HG03135 (cell line): ENCODE measurements around the gene LDAH.
A peak's percentile ranks its signal among the peaks of the same experiment; 100 is the strongest.

ENCODE experiments used
- ATAC-seq: cut with Tn5 transposase; IDR thresholded peaks from one replicate; pipeline ENCODE4 v1.9.1; 2021; ENCODE audit warnings: mild to moderate bottlenecking, moderate library complexity; ENCODE audit not compliant: unreplicated experiment

Gene LDAH

DNA sequence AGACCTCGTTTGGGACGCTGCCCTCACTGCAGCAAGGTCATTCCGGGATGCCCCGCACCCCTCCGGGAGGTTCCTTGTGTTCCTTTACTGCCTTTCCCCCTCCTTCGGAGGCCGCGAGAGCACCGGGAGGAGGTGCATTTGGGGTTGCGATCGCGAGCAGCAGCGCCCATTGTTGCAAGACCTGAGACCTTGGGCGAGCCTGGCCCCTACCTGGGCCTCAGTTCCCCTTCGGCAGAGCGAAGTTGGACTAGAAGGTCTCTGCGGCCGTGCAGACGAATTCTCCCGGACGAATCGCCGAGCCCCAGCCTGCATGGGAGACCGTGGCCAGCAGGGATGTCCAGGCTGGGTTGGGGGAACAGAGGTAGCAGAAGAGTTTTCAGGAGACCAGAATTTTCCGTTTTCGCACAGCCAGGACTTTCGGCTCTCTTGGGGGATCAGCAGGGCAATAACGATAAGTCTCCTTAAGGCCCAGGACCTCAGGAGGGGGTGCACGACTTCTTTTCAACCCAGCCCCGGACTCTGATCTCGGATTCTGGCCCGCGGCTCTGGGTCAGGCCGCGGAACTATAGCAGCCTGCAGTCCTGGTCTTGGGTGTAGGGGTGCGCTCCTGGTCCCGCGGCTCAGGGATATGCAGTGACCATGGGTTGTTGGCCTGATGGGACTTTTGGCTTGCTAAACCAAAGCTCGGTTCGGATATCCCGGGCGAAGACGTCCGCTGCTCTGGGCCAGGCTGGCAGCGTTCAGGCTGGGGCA, 153.2 kb downstream of the LDAH start:
- ATAC-seq, result no peak

DNA sequence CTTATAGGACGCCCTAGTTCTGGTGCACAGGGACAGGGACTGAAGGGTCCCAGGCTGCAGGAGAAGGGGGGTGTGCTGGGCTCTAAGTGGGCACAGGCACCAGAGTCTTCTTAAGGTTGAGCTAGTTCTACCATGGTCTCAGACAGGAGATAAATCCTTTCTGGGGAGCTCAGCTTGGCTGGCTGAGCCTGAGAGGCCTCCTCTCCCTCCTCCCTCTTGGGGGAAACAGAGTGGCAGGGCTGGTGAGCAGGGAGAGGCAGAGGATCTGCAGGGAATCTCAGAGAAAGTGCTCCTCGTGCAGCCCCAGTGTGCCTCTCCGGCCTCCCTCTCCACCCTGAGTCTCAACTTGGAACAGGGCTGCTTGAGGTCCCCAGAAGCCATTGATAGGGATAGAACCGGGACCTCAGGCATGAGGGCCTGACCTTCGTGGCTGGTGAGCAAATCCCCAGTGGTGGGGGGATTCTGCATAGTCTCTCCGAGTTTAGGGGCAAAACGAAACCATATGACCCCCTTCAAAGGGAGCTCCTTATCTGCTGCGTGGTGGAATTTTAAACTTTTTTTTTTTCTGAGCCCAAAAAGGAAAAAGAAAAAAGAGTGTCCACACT, 153.9 kb downstream of the LDAH start:
- no peak for ATAC-seq

DNA sequence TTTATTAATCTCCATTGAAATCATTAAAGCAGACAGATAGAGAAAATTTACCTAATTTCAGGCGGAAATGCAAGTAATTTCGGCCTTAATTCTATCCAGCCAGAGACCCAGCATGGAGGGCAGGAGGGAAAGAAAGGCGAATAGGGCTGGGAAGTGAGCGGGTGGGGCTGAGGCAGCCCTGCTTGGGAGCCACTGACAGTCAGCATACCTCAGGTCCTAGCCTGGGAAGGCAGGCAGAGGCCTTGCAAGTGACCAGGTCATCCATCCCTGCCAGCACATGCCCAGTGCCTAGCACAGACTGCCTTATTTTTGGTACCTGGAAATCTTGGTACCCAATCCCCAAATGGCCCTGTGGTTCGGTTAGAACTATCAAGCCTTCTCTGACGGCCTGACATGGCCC, 154.4 kb downstream of the LDAH start:
- ATAC-seq, result no peak

DNA sequence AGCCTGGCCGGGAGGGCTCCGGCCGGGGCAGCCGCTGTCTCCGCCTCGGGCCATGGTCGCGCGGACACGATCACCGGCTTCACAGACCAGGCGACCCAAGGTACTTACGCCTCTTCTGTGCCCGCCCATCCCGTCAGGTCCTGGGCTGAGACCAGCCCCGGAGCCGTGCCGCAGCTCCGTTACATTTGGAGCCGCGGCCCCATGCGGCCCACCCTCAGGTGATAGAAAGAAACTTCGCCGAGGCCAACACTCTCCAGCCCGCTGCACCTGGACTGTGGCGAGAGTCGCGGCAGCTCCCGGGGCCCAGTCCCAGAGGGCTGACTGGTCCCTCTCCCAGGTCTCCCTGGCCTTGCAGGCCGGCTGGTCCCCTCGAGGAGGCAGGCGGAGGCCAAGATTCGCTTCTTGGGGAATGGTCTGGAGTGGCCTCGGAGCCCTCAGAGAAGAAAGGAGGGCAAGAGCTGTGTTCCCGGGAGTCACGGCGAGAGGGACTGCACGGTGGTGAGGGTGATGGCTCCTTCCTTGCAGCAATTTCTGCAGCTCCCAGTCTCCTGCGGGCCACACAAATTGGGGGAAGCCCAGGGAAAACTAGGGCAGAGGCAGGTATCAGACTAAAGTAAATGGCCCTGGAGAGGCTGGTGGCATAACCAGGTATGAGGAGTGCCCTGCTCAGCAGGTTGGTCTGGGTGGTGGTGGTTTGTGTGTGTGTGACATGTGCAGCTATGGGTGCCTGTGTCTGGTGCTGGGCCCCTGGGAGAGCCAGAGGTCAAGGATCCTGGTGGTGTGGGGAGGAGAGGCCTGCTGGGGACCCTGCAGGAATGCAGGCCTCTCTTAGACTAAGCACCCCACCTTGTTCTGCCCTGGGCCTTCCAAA, 155.1 kb downstream of the LDAH start:
- no peak for ATAC-seq

DNA sequence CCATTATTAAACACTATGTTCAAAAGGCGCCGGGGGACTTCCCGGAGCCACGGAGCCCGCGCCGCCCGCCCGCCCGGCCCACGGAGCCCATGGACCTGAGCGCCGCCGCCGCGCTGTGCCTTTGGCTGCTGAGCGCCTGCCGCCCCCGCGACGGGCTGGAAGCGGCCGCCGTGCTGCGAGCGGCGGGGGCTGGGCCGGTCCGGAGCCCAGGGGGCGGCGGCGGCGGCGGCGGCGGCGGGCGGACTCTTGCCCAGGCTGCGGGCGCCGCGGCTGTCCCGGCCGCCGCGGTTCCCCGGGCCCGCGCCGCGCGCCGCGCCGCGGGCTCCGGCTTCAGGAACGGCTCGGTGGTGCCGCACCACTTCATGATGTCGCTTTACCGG, 155.8 kb downstream of the LDAH start:
- ATAC-seq, result no peak

DNA sequence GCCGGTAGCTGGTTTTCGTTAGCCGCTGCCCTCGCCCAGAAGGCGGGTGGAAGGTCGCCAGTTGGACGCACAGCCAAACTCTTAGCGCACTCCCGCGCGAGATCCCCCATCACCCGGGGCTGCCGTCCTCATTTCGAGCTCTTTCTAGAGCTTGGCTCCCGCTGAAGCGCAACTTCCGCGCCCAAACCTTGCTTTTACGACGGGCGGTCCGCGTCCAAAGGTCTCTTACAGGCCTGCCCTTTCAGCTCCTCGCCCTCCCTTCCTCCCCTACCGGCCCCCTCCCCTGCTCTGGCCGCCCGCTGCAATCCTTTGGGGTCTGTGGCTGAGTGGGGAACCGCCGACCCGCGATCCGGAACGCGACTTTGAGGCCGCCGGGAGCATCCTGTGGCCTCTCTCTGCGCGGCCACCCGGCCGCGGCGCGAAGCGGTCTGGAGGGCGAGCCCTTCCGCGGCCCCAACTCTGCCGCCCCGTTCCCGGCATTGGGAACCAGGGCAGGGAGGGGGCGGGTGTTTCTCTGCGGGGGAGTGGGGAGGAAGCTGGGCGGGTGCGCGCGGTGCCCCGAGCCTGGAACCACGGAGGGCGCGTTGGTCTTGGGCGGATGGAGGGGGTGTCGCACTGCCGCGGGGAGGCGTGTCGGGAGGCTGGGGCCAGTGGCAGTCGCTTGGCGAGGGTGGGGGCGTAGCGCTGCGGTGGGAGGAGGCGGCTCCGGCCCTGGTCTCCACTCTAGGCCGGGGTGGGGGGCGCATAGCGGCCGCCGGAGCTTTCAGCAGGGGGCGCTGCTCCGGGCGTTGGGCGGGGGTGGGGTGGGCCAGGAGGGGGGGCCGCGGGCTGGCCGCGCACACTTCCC, 156.4 kb downstream of the LDAH start, which contains the start of gene GDF7:
Gene GDF7, plus strand, starts transcription at position 841 of the 847 bp plus-strand sequence. CDS start 96 bp downstream, outside the sequence.
- ATAC-seq, result no peak

DNA sequence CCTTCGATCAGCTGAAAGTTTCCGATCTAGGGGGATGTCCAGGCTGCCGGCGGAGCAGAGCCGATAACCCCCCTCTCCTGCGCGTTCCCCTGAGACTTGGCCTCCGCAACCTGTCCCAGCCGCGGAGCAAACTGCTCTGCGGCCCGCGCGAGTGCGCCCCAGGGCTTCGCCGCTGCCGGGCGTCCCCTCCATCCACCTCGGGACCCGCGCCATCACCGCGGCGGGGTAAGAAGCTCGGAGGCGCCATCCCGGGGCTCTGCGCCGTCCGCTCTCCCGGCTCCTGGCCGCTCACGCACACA, 156.9 kb downstream of the LDAH start:
- no peak for ATAC-seq

DNA sequence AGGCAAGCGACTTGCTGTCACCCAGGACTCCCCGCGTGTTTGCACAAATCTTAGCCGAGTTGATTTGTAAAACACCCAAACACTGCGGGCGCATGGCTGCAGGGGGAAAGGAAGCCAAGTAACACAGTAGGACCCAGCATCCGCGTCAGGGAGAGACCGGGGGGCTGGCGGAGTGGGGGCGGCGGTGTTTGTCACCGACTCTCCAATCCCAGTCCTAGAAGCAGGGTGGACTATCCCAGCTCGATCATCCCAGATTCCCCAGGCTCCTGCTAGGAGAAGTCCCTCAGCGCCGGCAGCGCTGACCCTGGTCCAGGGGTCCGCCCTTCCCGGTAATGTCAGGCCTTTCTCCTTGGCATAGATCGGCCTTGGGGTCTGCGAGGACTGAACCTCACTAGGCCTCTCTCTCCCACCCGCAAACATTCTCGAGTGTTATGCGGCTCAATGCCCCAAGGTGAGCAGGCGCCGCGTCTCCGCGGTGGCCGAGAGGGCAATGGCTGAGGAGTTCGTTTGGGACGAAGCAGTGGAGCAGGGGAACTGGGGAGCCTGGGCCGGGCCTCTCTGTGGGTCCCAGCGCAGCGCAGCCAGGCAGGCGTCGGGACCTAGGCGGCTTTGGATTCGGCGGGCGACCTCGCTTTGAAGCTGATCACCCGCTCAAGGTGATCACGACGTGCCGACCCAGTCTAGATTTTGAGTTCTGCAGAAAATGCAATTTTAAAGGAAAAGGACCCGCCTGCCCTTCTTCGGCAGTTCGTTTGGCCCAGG, 157.5 kb downstream of the LDAH start:
- no peak for ATAC-seq

DNA sequence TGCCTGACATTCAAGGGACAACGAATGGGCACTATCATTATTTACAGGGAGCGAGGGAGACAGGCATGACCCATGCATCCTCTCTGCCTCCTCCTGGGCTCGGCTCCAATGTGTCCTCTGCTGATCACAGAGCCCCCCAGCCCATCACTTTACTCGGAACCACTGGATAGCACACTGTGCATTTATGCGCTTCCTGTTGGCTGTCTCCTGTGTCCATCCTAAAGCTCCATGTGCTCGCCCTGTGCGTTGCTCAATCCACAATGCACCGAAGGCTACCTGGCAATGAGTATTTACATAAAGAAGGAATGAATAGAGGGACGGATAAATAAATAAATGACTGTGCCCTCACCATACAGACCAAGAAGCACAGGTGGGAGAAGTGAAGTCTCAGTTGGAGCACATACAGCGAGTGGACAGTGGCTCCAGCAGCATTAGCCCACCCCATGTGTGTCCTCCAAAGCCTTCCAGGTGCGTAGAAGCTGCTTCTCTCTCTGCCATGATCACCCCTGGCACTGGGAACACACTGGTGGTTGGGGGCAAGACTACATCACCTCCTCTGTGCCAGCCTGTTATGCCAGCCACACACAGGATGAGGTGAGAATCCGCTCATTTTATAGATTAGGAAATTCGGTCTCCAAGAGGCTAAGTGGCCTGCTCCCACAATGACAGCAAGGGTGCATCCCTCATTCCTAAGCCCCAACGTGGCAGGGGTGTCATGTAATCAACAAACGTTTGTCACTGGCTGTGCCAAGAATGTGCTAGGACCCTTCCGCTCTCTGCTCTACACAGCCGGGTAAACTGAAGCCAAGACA, 158.3 kb downstream of the LDAH start:
- no peak for ATAC-seq

DNA sequence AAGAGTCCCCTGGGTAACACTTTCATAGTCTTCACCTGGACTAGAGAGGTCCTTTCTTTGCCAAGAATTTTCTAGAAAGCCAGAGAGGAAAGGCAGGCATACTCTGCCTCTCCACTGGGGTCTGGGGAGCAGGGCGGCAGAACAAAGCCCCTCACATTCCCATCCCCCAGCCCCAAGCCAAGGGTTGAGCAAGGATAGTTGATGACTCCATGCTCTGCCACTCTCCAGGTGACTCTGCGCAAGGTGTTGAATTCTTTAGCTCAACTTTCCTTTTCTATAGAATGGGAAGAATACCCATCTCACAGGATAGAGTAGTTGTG, 158.9 kb downstream of the LDAH start:
- ATAC-seq, result no peak

DNA sequence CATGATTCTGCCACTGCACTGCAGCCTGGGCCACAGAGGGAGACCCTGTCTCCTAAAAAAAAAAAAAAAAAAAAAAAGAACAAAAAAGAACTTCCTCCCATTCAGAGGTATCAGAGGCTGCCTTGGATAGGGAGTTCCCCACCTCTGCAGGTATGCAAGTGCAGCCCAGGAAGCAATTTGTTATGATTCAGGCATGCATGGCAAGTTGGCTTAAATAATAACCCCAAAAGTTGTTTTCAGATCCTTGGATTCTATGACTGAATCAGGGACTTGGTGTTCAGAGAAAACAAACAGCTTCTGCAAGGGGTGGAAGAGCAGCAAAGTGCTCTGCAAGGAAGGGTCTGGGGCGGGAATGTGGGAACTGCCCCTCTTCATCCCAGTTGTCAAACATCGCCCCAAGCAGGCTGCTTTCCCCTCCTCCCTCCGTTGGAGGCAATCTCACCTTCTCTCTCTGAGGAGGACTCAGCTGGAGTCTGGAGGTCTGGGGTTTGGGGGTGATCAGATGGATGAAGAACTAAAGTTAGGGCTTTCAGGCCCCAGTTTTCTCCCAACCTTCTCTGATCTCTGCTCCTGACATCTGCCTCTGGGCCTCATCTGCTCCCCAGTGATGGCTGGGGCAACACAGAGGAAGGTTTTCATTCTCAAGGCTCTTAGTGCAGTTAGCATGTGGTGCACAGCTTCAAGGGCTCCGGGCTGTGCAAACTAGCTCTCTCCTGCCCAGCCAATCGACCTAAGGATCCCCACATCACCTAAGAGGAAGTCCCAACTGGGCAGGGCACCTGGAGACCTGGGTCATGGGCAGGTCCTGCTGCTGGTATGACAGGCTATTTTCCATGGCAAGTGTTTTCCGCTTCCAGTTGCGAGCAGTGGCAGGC, 159.5 kb downstream of the LDAH start:
- ATAC-seq, result no peak

DNA sequence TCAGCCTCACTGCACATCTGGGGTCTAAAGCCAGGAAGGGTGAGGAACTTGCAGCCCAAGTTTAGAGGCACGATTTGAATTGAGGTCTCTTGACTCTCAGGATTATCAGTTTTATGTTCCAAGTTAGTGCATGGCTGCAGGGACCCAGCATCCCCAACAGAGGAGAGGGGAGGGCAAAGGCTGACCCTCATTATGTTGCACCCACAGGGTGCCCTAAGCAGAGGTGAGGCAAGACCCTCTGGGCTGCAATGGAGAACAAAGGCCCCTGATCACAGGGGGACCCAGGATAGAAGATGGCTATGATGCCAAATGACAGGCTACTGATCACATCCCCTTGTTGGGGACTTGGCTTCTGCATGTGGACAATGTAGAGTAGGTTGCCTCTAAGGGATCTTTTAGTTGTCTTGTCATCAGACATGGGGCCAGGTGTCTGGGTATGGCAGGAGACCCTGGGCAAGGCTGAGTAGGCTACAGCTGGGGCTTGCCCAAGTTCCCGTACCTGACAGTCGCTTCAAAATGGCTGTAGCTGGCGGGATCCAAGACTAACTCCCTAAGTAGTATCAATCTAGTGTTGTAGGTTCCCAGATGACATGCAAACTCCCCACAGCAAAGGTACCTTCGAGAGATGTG, 160.5 kb downstream of the LDAH start:
- ATAC-seq, result no peak

DNA sequence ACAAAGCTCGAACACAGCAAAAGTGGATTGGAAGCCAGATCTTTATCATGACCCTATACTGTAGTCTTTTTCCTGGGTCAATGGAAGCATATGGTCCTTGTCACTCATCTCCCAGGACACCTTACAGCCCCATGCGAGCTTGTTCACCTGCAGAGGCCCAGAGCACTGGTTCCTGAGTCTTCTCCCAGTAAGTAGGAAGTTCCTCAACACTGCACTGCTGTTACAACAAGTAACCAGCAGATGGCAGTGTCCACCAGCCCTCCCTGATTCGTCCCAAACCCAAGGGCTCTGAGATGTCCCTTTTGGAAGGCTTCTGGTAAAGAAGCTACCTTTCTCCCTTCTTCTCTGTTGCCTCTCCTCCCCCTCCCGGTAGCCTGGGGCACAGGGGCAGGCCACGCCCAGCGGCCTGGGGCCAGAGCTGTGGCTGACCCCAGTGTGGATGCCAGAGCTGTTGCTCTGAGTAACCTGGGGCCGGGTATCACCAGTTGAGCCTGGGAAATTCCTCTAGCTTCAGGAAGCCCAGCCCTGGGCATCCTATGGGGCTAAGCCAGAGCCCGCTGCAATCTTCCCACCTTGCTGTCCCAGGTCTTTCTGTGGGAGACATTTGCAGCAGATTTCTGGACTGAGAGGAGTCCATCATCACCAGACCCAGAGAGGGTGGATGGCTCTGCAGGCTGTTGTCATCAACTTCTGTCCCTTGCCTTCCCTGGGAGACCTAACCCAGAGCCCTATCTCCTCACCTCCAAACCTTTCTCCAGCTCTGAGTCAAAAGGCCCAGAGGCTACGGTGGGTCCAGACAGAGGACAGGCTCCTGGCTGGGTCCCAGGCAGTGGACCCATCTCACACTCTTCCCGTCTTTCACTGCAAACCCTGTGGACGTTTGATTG, 161.2 kb downstream of the LDAH start:
- ATAC-seq, result peak; percentile 56

DNA sequence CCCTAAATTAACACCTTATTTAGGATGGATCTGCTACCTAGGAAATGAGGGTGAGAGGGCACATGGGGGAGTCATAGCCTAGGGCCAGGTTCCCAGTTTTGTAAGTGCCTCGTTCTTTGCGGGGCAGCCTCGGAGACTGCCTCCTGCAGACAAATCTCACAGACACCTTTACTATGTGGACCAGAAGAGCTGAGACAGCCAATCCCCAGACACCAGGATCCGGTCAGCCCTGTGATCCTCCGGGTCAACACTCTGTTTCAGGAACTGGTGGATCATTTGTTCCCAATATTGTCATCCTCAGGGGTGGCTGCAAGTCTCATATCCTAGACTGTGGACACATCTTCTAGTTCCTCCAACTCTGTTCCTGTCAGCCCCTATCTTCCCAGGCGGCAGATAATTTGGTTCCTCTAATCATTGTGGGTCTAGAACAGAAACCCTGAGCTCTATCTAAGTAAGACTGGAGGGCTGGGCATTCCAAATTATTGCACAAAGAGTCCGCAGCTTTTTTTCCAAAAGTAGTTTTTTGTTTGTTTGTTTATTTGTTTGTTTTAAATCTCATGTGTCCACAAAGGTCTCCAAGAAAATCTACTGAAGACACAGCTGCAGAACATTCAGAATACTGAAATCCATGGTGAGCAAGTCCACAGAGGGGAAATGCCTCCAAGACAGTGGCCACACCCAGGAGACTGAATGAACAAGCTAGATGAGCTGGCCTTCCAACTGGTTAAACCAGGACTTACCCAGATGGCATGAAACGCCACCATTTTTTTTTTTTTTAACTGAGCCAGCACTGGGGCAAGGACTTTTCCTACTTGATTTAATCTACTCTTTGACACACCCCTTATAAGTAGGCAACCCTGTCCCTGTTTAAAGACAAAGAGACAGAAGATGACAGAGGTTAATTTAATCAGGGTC, 162.1 kb downstream of the LDAH start:
- ATAC-seq, result no peak

DNA sequence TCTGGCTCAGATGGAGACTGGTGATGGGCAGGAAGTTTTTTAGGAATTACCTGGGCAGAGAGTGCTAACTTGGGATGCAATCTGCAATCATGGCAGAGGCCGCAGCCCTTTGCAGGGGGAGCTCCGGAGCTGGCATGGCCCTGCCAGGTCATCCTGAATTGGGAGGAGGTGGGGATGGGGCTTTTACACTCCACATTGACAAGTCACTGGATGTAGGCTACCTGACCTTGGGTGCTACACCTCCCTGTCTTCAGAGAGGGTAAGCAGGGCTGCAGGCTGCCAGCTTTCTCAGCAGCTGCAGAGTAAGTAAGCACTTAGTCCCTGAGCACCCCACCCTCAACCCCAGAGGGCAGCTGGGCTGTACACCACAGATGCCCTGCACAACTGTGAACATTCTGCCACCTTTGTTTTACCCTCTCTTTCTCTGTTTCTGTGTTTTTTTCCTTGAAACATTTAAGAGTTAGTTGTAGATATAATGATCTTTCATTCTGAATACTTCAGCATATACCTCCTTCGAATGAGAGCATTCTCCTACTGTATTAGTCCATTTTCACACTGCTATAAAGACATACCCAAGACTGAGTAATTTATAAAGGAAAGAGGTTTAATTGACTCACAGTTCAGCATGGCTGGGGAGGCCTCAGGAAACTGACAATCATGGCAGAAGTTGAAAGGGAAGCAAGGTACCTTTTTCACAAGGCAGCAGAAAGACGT, 165.2 kb downstream of the LDAH start:
- ATAC-seq, result no peak

DNA sequence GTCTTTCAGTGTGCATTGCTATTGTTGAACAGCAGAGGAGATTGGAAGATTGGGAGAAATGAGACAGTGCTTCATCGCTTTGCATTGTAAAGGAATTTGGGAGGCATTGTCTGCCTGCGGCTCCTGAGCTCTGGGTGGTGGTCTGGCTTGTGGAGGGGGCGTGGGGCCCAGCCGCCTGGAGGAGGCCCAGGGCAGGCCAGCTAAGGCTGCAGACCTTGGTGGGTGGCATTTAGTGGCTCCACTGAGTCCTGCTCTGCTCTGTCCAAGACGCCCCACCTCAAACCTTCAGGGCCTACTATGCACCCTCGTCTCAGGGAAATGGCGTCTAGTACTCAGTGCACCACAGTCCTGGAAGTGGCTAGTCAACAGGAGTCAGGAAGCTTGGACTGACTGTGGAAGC, 166.3 kb downstream of the LDAH start:
- ATAC-seq, result no peak
